Measurements from ENCODE around the gene TRAF5.
"Not testable (repeated sequence)": the region's sequence is repeated elsewhere in the genome, so short reads cannot be mapped to it uniquely, and the experiment has no call there.

The TRAF5 gene

DNA sequence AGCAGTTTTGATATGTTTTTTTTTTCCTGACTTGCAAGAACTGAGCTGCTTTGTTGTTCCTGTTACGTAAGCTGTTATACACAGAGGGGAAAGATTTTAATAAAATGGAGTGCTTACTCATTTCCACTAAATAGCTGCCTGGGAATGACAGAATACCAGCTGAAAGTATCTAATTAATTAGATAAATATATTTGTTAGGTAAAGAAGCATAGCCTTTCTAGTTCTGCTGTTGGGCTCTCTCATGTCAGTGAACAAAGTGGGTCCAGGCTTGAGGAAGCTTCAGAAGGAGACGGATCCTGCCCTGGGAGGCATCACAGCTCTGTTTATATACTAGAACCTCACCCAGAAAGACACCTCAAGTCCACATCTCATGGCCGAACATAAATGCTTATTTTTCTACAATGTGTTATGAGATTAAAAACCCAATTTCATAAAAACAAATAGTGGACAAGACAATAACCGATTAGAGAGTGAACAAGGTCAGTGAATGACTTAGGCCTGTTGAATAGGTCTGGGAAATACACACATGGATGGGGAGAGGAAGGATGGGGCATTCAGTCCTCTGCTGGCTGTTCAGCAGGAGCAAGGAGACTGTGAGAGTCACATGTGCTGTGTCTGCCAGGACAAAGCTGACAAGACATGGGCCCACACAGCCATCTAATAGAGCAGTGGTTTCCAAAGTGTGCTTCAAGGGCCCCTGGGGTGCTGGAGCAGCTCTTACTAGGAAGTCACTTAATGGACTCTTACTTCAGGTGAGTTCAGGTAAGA is 20.6 kb downstream of the TRAF5 start:
- DNase-seq, result no peak

DNA sequence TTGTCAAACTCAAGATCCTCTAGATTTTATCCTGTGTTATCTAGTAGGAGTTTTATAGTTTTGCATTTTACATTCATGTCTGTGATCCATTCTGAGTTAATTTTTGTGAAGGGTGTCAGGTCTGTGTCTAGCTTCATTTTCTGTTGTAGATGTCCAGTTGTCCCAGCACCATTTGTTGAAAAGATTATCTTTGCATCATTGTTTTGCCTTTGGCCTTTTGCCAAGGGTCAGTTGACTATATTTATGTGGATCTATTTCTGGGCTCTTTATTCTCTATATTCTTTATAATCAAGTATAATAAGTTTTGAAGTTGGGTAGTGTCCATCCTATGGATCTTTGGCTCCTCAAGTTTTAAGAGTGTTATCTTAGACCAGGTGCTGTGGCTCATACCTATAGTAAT is 21.9 kb downstream of the TRAF5 start:
- DNase-seq, result no peak

- no peak for DNase-seq
Observed at GRCh38 chr1:211349741-211350140, 23.1 kb downstream of the TRAF5 start.

DNA sequence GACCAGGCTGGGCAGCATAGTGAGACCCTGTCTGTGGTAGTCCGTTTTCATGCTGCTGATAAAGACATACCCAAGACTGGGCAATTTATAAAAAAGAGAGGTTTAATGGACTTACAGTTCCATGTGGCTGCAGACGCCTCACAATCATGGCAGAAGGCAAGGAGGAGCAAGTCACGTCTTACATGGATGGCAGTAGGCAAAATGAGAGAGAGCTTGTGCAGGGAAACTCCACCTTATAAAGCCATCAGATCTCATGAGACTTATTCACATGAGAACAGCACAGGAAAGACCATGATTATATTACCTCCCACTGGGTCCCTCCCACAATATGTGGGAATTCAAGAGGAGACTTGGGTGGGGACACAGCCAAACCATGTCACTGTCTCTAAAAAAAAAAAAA is 25.4 kb downstream of the TRAF5 start:
- not testable (repeated sequence) for DNase-seq

GRCh38 chr1:211352465-211352864 is 25.8 kb downstream of the TRAF5 start:
- no peak for DNase-seq

GRCh38 chr1:211352985-211353515 is 26.4 kb downstream of the TRAF5 start:
- no peak for DNase-seq

- DNase-seq, result no peak
Observed at GRCh38 chr1:211353562-211354212, 27.1 kb downstream of the TRAF5 start.

DNA sequence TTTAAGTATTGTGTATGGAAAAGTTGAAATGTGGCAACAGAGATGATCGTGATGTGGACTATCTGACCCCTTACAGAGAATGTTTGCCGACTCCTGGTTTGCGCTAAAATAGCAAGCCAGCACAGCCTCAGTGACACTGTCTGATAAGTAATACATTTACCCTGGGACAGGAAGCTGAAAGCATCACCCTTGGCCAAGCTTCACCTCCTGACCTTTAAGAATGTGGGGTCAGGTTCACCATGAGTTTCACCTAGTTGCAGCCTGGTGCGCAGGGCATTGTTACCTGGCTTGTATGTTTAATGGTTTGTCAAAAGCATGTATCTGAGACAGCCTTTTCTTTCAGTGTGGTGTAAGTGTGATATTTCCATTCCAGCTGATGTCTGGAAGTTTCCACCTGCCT is 29.2 kb downstream of the TRAF5 start:
- no peak for DNase-seq

DNA sequence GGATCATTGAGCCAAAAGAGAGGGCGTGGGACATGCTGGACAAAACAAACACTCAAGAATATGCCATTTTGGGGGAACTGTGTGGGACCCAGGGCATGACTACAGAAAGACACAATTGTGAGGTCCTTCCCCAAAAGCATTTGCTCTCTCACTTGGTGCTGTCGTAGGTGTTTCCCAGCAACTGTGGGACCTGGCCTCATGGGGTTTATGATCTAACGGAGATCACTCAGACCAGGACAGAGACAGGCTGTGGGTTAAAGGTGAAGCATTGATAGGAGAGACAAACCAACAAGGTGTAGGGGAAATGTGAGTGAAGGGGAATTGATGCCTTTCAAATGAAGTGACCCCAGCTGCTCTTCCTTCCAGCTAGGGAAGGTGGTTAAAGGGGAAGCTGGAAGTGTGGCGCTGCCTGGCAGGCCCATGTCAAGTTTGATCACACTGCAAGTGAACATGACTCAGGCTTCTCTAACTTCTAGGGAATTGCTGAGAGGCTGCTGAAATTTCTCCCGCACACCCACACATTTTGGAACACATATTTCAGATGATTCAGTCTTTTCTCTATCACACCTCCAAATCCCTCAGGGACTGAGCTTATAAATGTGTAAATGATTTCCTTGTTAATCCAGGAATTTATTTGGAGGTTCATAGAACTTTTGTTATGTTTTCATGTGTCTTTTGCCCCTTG is 30.2 kb downstream of the TRAF5 start:
- DNase-seq, result no peak

GRCh38 chr1:211358685-211359084 is 32.1 kb downstream of the TRAF5 start:
- DNase-seq, result no peak

- DNase-seq, result no peak
Observed at GRCh38 chr1:211359876-211360275, 33.2 kb downstream of the TRAF5 start.

GRCh38 chr1:211361202-211361601 is 34.6 kb downstream of the TRAF5 start:
- DNase-seq, result no peak

- no peak for DNase-seq
Observed at GRCh38 chr1:211369640-211370039, 43.0 kb downstream of the TRAF5 start.

DNA sequence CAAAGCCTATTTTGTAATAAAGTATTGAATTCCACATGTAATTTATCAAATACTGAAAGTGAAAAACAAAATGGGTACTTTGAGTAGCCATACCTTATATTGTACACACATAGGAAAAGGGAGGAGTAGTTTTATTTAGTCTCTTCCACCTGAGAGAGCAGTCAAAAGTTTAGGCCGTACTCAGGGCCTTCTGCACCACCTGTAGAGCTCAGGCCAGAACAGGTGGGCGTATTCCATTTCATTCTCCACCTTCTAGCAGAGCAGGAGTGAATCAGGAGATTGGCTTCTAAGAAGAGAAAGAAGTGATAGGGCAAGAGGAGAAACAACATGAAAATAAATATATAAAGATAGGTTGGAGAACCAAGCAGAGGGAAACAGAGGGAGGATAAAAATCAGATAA is 44.0 kb downstream of the TRAF5 start:
- DNase-seq, result no peak

GRCh38 chr1:211371406-211372105 is 44.9 kb downstream of the TRAF5 start:
- no peak for DNase-seq

GRCh38 chr1:211372463-211372862 is 45.8 kb downstream of the TRAF5 start:
- DNase-seq, result no peak

DNA sequence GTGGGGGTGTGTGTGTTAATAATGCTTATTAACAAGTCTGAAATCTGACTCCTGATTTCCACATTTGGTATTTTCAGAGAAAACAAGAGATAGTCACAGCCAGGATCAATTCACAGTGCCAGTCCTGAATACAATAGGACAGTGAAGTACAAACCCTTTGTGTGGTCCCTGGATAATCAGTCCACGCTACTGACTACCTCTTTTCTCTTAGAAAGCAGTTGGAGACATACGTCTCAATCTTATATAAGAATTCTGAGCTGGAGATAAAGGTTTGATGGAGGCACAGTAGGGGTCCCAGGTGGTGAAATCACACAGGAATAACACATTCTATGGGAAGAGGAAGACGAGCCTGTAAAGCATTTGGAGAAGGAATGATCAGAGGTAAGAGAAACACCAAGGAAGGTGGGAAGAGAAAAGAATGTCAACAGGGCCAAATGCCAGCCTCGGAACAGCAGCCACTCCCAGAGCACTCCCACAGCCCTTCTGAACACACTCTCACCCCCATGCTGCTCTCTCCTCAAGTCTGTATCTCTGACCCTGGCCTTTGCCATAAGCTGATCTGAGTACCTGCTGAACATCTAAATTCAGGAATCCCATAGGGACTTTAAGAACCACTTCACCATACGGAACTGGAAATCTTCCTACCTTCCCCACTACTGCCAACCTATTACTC is 48.6 kb downstream of the TRAF5 start:
- DNase-seq, result no peak

GRCh38 chr1:211375949-211376348 is 49.3 kb downstream of the TRAF5 start:
- no peak for DNase-seq

GRCh38 chr1:211376807-211377470 is 50.3 kb downstream of the TRAF5 start:
- DNase-seq, result no peak

DNA sequence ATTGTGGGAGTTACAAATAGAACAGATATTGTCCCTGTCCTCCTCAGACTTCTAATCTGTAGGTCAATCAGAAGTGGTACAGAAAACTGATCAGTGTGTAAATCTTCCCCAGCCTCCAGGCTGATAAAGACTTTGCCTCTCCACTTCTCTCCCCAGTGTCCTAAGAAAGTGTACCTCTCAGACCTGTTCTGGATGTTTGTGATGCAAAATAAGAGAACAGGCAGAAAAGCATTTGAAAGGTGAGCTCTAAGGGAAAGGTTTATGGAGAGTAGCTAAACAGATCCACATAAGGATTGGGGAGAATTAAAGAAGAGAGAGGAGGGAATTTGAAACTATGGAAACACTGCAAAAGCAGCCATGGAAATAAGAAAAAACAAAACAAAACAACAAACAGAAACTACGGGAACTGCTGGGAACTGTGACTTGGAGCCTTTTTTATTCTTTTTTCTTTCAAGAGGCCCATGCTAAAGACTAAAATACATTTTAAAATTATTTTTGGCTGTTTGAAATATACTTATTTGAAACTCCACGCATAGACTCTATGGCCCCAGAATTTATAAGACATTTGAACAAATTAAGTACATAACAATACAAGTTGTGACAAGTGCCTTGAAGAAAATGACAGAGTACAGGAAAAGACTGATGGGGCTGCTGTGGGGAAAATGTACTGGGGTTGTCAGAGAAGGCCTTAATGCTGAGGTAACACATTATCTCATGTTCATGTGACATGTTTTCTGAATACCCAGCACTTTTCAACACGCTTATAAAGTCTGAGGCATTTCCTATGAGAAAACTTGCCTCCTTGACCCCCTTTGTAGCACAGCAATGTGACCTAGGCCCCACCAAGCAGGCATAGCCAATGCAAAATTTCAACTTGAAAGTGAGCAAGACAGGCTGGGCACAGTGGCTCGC is 51.2 kb downstream of the TRAF5 start:
- DNase-seq, result no peak

DNA sequence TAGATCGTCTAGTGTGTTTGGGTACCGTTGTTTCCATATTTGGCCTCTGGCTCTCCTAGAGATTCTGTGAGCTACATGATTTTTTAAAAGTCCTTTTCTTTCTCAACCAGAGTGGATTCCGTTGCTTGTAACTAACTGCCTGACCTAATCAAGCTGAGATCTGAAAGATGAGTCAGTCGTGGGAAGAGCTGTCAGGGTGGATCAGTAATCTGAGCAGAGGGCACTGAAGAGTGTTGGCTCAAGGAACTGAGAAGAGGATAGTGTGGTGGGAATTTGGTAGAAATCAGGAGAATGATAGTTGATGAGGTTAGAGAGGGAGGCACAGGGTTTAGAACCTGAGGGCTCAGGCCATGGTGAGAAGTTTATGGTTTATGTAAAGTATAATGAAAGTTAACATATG is 52.2 kb downstream of the TRAF5 start:
- DNase-seq, result no peak

All from NCI-H2227 treated with DMSO at 0.1 percent for 48 hours (cell line).